B cell (primary cell): ENCODE data around the gene PTPRQ. TPM values are rescaled to one million over a fixed set of nuclear protein-coding genes. Genes with fewer than 3 reads are reported as not detected.

ENCODE experiments used
- ATAC-seq: fragments of 200-7000 bp; cut with Tn5 transposase; one replicate; pipeline ENCODE4 v1.10.0; 2021; ENCODE audit warnings: low read depth, mild to moderate bottlenecking, moderate number of reproducible peaks, moderate library complexity
- CTCF ChIA-PET: fragments of 350-600 bp; sonication (Branson Sonifier 250); formaldehyde crosslinking; loops from one replicate; lab custom pipeline; 2021; ENCODE audit warnings: antibody characterized with exemption, inconsistent platforms; lab: Charles Lee
- POLR2A ChIA-PET: fragments of 350-600 bp; sonication (Branson Sonifier 250); formaldehyde crosslinking; loops from one replicate; lab custom pipeline; 2021; ENCODE audit warnings: antibody characterized with exemption; lab: Charles Lee
- DNase-seq: peaks from one replicate; pipeline ENCODE4 v3.0.0; 2013
- H2AFZ ChIP-seq: 2 replicates; pipeline ENCODE4 v1.6.1; 2012; ENCODE audit warnings: mild to moderate bottlenecking, low read depth, low read length; ENCODE audit not compliant: insufficient read depth, poor library complexity, severe bottlenecking
- H3K27ac ChIP-seq, 2 donors: 1 replicate in 1 of 2; 2 replicates in 1 of 2; pipeline ENCODE4 v1.5.1; 2012 to 2013; ENCODE audit warnings: low read length in 2 of 2, mild to moderate bottlenecking in 2 of 2, moderate library complexity in 1 of 2
- H3K27me3 ChIP-seq, 4 experiments: fragments of 200-600 bp in 1 of 4; sonication (generic) in 1 of 4; replicated peaks in 1 of 4; 1 replicate in 2 of 4; 2 replicates in 2 of 4; pipeline versions ENCODE4 v1.6.1 to v1.7.0; 2013 to 2016; ENCODE audit warnings: low read length in 3 of 4, mild to moderate bottlenecking in 2 of 4, mixed read lengths in 1 of 4, moderate library complexity in 1 of 4; ENCODE audit not compliant: insufficient read depth in 4 of 4, control insufficient read depth in 3 of 4; ENCODE audit errors: control extremely low read depth in 1 of 4
- H3K36me3 ChIP-seq, 2 experiments: replicated peaks in 1 of 2; 1 replicate in 1 of 2; 2 replicates in 1 of 2; pipeline versions ENCODE4 v1.6.1 to v1.7.1; 2013; ENCODE audit warnings: low read length in 1 of 2; ENCODE audit not compliant: insufficient read depth in 2 of 2, control insufficient read depth in 1 of 2; ENCODE audit errors: control extremely low read depth in 1 of 2, extremely low read depth in 1 of 2
- H3K4me1 ChIP-seq, 2 donors: fragments of 200-600 bp in 1 of 2; sonication (generic) in 1 of 2; 1 replicate in 1 of 2; 2 replicates in 1 of 2; pipeline versions ENCODE4 v1.5.1 to v1.6.1; 2013 to 2017; ENCODE audit warnings: low read length in 2 of 2; ENCODE audit not compliant: control insufficient read depth in 2 of 2, insufficient read depth in 2 of 2
- H3K4me2 ChIP-seq: replicated peaks from 2 replicates; pipeline ENCODE3; 2012; ENCODE audit warnings: mild to moderate bottlenecking, low read depth, low read length; ENCODE audit not compliant: poor library complexity, severe bottlenecking
- H3K4me3 ChIP-seq, 5 experiments: fragments of 200-600 bp in 1 of 5; sonication (generic) in 1 of 5; 1 replicate in 3 of 5; 2 replicates in 2 of 5; pipeline versions ENCODE4 v1.5.1 to v1.7.0; 2011 to 2016; ENCODE audit warnings: low read length in 4 of 5, mild to moderate bottlenecking in 4 of 5, low read depth in 2 of 5, control low read depth in 1 of 5, moderate library complexity in 1 of 5; ENCODE audit not compliant: insufficient read depth in 1 of 5; ENCODE audit errors: control extremely low read depth in 1 of 5, extremely low read depth in 1 of 5
- H3K79me2 ChIP-seq: fragments of 200-600 bp; sonication (generic); one replicate; pipeline ENCODE4 v1.6.0; 2016; ENCODE audit warnings: low read length; ENCODE audit not compliant: control insufficient read depth, insufficient read depth
- H3K9ac ChIP-seq: fragments of 200-600 bp; sonication (generic); 2 replicates; pipeline ENCODE4 v1.6.1; 2017; ENCODE audit warnings: mild to moderate bottlenecking, low read length, moderate library complexity
- H3K9me3 ChIP-seq, 3 donors: one replicate each; pipeline versions ENCODE4 v1.6.1 to v1.7.1; 2013; ENCODE audit warnings: low read length in 2 of 3; ENCODE audit not compliant: control insufficient read depth in 2 of 3, insufficient read depth in 1 of 3; ENCODE audit errors: control extremely low read depth in 1 of 3
- H4K20me1 ChIP-seq: 2 replicates; pipeline ENCODE4 v1.6.0; 2012; ENCODE audit warnings: mild to moderate bottlenecking, low read length; ENCODE audit not compliant: insufficient read depth, control insufficient read depth, poor library complexity, severe bottlenecking
- H3K27ac Mint-ChIP-seq: one replicate; pipeline ENCODE4 v1.8.0; 2021; ENCODE audit warnings: mixed read lengths
- H3K27me3 Mint-ChIP-seq: one replicate; pipeline ENCODE4 v1.8.0; 2021; ENCODE audit warnings: mixed read lengths
- H3K4me1 Mint-ChIP-seq: one replicate; pipeline ENCODE4 v1.8.0; 2021; ENCODE audit warnings: mixed read lengths
- H3K4me3 Mint-ChIP-seq: one replicate; pipeline ENCODE4 v1.8.0; 2021; ENCODE audit warnings: mixed read lengths
- H3K9me3 Mint-ChIP-seq: one replicate; pipeline ENCODE4 v1.8.0; 2022; ENCODE audit warnings: mixed read lengths; ENCODE audit not compliant: insufficient read depth
- CTCF ChIP-seq: fragments of 200-600 bp; IDR thresholded peaks from one replicate; pipeline ENCODE4 v1.8.0; 2022; ENCODE audit warnings: antibody characterized with exemption, mild to moderate bottlenecking
- EZH2 ChIP-seq: IDR thresholded peaks from 2 replicates; pipeline ENCODE4 v1.6.1; 2012; ENCODE audit warnings: borderline replicate concordance, low read depth, mild to moderate bottlenecking, moderate library complexity, low read length; ENCODE audit not compliant: insufficient read depth, poor library complexity, severe bottlenecking
- WGBS: methylation state at CpG from one replicate; pipeline ENCODE4 v1.1.5; 2013; ENCODE audit warnings: missing lambda C conversion rate; ENCODE audit not compliant: insufficient coverage; 5-methylcytosine and 5-hydroxymethylcytosine counted together
- intact Hi-C: fragments of 100-400 bp; cut with micrococcal nuclease; formaldehyde crosslinking; loops from one replicate; pipeline ENCODE4 v1.10.0; 2022
- polyA plus RNA-seq: library from polyadenylated mRNA; depleted of rRNA; stranded (reverse); fragments of >200 nt; gene quantifications from 2 replicates; pipeline ENCODE4 v1.2.3, GENCODE V29; 2012
- total RNA-seq, 2 donors: library from RNA; stranded (reverse); fragments of 120-200 nt in 1 of 2; gene quantifications; 1 replicate in 1 of 2; 2 replicates in 1 of 2; pipeline versions ENCODE4 v1.2.3 to v1.2.4, GENCODE V29; 2013 to 2022

The PTPRQ gene
- total and polyA plus RNA-seq, 2 donors (not counting 1 experiment from before 2014, with no cell fraction given), result not detected

DNA sequence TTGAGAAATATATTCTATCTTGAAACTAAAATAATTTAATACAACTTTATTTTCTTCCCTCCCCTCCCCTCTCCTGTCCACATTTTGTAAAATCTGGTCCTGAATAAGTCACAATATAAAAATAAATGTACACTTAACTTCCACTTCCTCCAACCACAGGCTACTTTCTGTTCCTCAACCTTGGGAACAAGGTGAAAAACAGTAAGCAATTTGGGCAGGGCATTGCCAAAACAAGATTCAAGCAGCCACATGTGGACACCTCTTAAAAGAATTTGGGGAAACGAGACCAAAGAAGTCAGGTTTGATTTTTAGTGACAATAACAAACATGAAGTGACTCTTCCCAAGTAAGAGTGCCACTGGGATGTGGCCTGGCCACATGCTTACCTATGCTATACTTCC is 115.7 kb downstream of the PTPRQ start:
- TF ChIP-seq EZH2 (no peak), CTCF (no peak)
- no CpG with 5 or more reads among the region's 1 CpG for WGBS
- intact Hi-C loops, result no loop called here
- Mint-ChIP-seq H3K4me3 (no peak overlapping the region), H3K27me3 (no peaks in the 10 kb centered on the region), H3K27ac (no peak overlapping the region), H3K9me3 (no peaks in the 10 kb centered on the region), H3K4me1 (peaks cover 4% of the 10 kb centered on the region)
- Histone ChIP-seq H2AFZ (no peak overlapping the region), H3K4me3 (no peak overlapping the region), H3K79me2 (no peaks in the 10 kb centered on the region), H3K9me3 (peaks cover 0 to 8% (median 0%) of the 10 kb centered on the region in 3 donors), H3K27me3 (no peaks in the 10 kb centered on the region), H3K27ac (no peak overlapping the region), H3K9ac (no peak overlapping the region), H3K4me2 (no peak overlapping the region), H3K4me1 (no peaks in the 10 kb centered on the region), H3K36me3 (no peaks in the 10 kb centered on the region), H4K20me1 (no peaks in the 10 kb centered on the region)
- ChIA-PET CTCF (no interaction called here), POLR2A (no interaction called here)
- DNase-seq, result no peak
- no peak for ATAC-seq

DNA sequence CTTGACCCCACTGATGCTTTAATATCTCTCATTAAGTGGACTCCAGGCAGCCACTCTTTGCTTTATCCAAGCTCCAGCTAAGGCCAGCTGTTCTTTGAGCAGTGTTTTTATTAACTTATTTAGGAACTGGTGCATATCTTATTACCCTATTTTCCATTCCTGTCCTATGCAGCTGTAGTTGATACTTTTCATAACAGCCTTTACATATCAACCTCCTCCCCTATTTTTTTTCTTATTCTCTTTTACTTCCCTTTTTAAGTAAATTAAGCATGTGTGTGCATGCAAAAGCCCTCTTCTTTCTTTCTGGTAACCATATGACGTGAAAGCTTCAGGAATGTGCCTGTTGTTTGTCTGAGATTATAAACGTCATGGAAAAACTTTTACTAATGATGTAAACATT is 121.2 kb downstream of the PTPRQ start:
- no peaks in the 10 kb centered on the region for H3K36me3 ChIP-seq
- CTCF ChIA-PET, result no interaction called here
- no peak overlapping the region for H3K27ac Mint-ChIP-seq
- POLR2A ChIA-PET, result no interaction called here
- no peak overlapping the region for H3K4me2 ChIP-seq
- H3K4me3 ChIP-seq, result no peak overlapping the region
- no peak overlapping the region for H3K4me3 Mint-ChIP-seq
- no CpG with 5 or more reads among the region's 2 CpGs for WGBS
- DNase-seq (no peak), ATAC-seq (no peak)
- H3K9me3 ChIP-seq, result peaks cover 0 to 4% (median 0%) of the 10 kb centered on the region in 3 donors
- TF ChIP-seq EZH2 (no peak), CTCF (no peak)
- no peak overlapping the region for H2AFZ ChIP-seq
- H3K9me3 Mint-ChIP-seq, result peaks cover 5% of the 10 kb centered on the region
- H3K4me1 ChIP-seq, result no peaks in the 10 kb centered on the region
- no peak overlapping the region for H3K27ac ChIP-seq
- no peaks in the 10 kb centered on the region for H3K27me3 ChIP-seq
- intact Hi-C loops, result no loop called here
- H3K9ac ChIP-seq, result no peak overlapping the region
- peaks cover 2% of the 10 kb centered on the region for H3K4me1 Mint-ChIP-seq
- no peaks in the 10 kb centered on the region for H3K79me2 ChIP-seq
- no peaks in the 10 kb centered on the region for H3K27me3 Mint-ChIP-seq
- no peaks in the 10 kb centered on the region for H4K20me1 ChIP-seq
